K562 (cell line): ENCODE measurements around the gene TMEM60. TPM values are rescaled to one million over a fixed set of nuclear protein-coding genes. Genes with fewer than 3 reads are reported as not detected.

ENCODE experiments used
- ATAC-seq: fragments of 200-7000 bp; cut with Tn5 transposase; 3 replicates; pipeline ENCODE4 v1.9.1; 2020; ENCODE audit warnings: moderate library complexity
- BruUV-seq: library from RNA; stranded (reverse); fragments of 400-500 nt; replicated peaks from 2 replicates; lab custom pipeline; 2021; lab: Mats Ljungman, UMichigan
- CTCF ChIA-PET: fragments of 300-600 bp; formaldehyde crosslinking; extraction: SDS; loops from one replicate; lab custom pipeline; 2021; ENCODE audit warnings: low intra/inter-chr PET ratio; lab: Yijun Ruan, JAX
- POLR2A ChIA-PET: fragments of 300-600, 350-650 bp; sonication (Branson Sonifier 250); formaldehyde crosslinking; extraction: SDS; loops from one replicate; lab custom pipeline; 2021; ENCODE audit warnings: antibody characterized with exemption, inconsistent platforms; lab: Yijun Ruan, JAX
- DNase-seq, 4 experiments: peaks; one replicate each; pipeline versions ENCODE4 v3.0.0 to v3.0.0-alpha.2; 2011 to 2018; ENCODE audit warnings: low spot score in 3 of 4, mixed read lengths in 3 of 4; ENCODE audit errors: extremely low read depth in 1 of 4
- FAIRE-seq: peaks from 2 replicates; lab custom pipeline; 2011; peaks lifted over from hg19 to GRCh38; lab: Jason Lieb, UNC
- H2AFZ ChIP-seq: 2 replicates; pipeline ENCODE4 v1.6.0; 2011; ENCODE audit warnings: low read depth, low read length, control low read depth, inconsistent platforms
- H3K27ac ChIP-seq: fragments of 200-600 bp; 3 replicates; pipeline ENCODE4 v1.8.0; 2011; ENCODE audit warnings: low read depth, mild to moderate bottlenecking, control low read depth, inconsistent platforms, low read length, moderate library complexity, mixed read lengths; ENCODE audit errors: extremely low read depth
- H3K27me3 ChIP-seq, 2 experiments: fragments of 300-600 bp in 1 of 2; 2 replicates in 1 of 2; 3 replicates in 1 of 2; pipeline versions ENCODE4 v1.6.0 to v1.8.0; 2011; ENCODE audit warnings: inconsistent platforms in 2 of 2, low read length in 2 of 2, mild to moderate bottlenecking in 1 of 2, mixed read lengths in 1 of 2, moderate library complexity in 1 of 2; ENCODE audit not compliant: control insufficient read depth in 2 of 2, insufficient read depth in 2 of 2
- H3K36me3 ChIP-seq: fragments of 300-600 bp; 3 replicates; pipeline ENCODE4 v1.8.0; 2011; ENCODE audit warnings: mild to moderate bottlenecking, low read length, inconsistent platforms; ENCODE audit not compliant: control insufficient read depth, insufficient read depth
- H3K4me1 ChIP-seq, 2 experiments: fragments of 200-600 bp in 1 of 2; replicated peaks in 1 of 2; 2 replicates in 1 of 2; 3 replicates in 1 of 2; pipeline versions ENCODE4 v1.5.1 to v1.8.0; 2011; ENCODE audit warnings: inconsistent platforms in 2 of 2, low read length in 2 of 2, mild to moderate bottlenecking in 1 of 2, mixed read lengths in 1 of 2, moderate library complexity in 1 of 2; ENCODE audit not compliant: control insufficient read depth in 2 of 2, insufficient read depth in 2 of 2
- H3K4me2 ChIP-seq: 2 replicates; pipeline ENCODE4 v1.6.1; 2011; ENCODE audit warnings: low read length, control low read depth, inconsistent platforms, mixed read lengths; ENCODE audit not compliant: insufficient read depth
- H3K4me3 ChIP-seq: fragments of 200-600 bp; sonication (generic), shearing (Covaris generic); 2 replicates; pipeline ENCODE4 v1.5.1; 2016; ENCODE audit warnings: control low read depth, inconsistent platforms
- H3K79me2 ChIP-seq: fragments of 200-600 bp; 3 replicates; pipeline ENCODE4 v1.8.0; 2011; ENCODE audit warnings: low read length, inconsistent platforms; ENCODE audit not compliant: control insufficient read depth, insufficient read depth
- H3K9ac ChIP-seq, 2 experiments: 2 replicates each; pipeline versions ENCODE4 v1.6.0 to v1.6.1; 2011; ENCODE audit warnings: low read depth in 2 of 2, low read length in 2 of 2, control low read depth in 1 of 2, inconsistent platforms in 1 of 2, mild to moderate bottlenecking in 1 of 2, mixed read lengths in 1 of 2; ENCODE audit not compliant: insufficient read depth in 1 of 2
- H3K9me1 ChIP-seq: one replicate; pipeline ENCODE4 v1.6.0; 2011; ENCODE audit warnings: inconsistent platforms, mild to moderate bottlenecking, low read length, moderate library complexity; ENCODE audit not compliant: control insufficient read depth, insufficient read depth
- H3K9me3 ChIP-seq: replicated peaks from 2 replicates; pipeline ENCODE4 v1.5.1; 2011; ENCODE audit warnings: low read depth, low read length, inconsistent platforms; ENCODE audit not compliant: control insufficient read depth, insufficient read depth
- H4K20me1 ChIP-seq: replicated peaks from 2 replicates; pipeline ENCODE4 v1.6.1; 2011; ENCODE audit warnings: low read length, inconsistent platforms, mixed read lengths; ENCODE audit not compliant: control insufficient read depth, insufficient read depth
- BCOR ChIP-seq: fragments of 450-650 bp; IDR thresholded peaks from 2 replicates; pipeline ENCODE4 v1.6.1; 2016
- FOS ChIP-seq: IDR thresholded peaks from 3 replicates; pipeline ENCODE4 v1.6.1; 2011; ENCODE audit not compliant: insufficient read length; ENCODE audit errors: extremely low read depth
- ZNF121 ChIP-seq: sonication (generic); formaldehyde crosslinking; conservative IDR thresholded peaks from 2 replicates; pipeline ENCODE4 v1.8.0; 2022; ENCODE audit warnings: missing genetic modification reagents
- WGBS: fragments of 100-300 bp; shearing (Covaris generic); methylation state at CpG from one replicate; pipeline ENCODE4 v1.1.6; 2016; ENCODE audit warnings: low coverage, mixed read lengths; ENCODE audit not compliant: insufficient coverage; ENCODE audit errors: missing lambda C conversion rate; 5-methylcytosine and 5-hydroxymethylcytosine counted together
- in situ Hi-C: fragments of 300-500 bp; cut with MboI; formaldehyde crosslinking; loops from 4 replicates; pipeline ENCODE4 v1.15.0; 2018; ENCODE audit warnings: inconsistent platforms, mixed read lengths
- intact Hi-C: fragments of 100-400 bp; cut with micrococcal nuclease; formaldehyde crosslinking; loops from 2 replicates; pipeline ENCODE4 v1.14.2; 2022
- polyA plus RNA-seq, 8 experiments: library from polyadenylated mRNA; depleted of rRNA in 4 of 8; stranded (reverse) in 5 of 8; unstranded in 3 of 8; fragments of >200 nt; fragmentation: Nextera tagmentation in 2 of 8; fragmentation: Illumina TruSeq in 1 of 8; extraction: Ambion mirVana in 2 of 8; extraction: Trizol in 1 of 8; gene quantifications; 2 replicates each; pipeline versions ENCODE4 v1.2.1 to v1.2.3, GENCODE V29; 2011 to 2014; ENCODE audit warnings: inconsistent platforms in 1 of 8, missing spikeins in 1 of 8
- total RNA-seq, 7 experiments: library from RNA; depleted of rRNA in 6 of 7; stranded (reverse); fragments of >200 nt in 6 of 7; fragmentation: Illumina TruSeq in 2 of 7; extraction: Trizol in 2 of 7; gene quantifications; 2 replicates each; pipeline versions ENCODE4 v1.2.1 to v1.2.3, GENCODE V29; 2011 to 2021; ENCODE audit warnings: low replicate concordance in 1 of 7
- TF ChIP-seq, protein P1 (sequence below): fragments of 450-650 bp; IDR thresholded peaks from 2 replicates; pipeline ENCODE4 v1.6.1; 2017; ENCODE audit warnings: antibody characterized with exemption
- TF ChIP-seq, protein P2 (sequence below): sonication (generic); formaldehyde crosslinking; IDR thresholded peaks from 2 replicates; pipeline ENCODE4 v1.8.0; 2022; ENCODE audit warnings: mild to moderate bottlenecking, missing genetic modification reagents

Gene TMEM60
- total and polyA plus RNA-seq, 9 of the 15 experiments (the other 6 are each of a cell fraction or from before 2014, with no cell fraction given) = 12.5 to 140 (median 38.4) TPM

DNA sequence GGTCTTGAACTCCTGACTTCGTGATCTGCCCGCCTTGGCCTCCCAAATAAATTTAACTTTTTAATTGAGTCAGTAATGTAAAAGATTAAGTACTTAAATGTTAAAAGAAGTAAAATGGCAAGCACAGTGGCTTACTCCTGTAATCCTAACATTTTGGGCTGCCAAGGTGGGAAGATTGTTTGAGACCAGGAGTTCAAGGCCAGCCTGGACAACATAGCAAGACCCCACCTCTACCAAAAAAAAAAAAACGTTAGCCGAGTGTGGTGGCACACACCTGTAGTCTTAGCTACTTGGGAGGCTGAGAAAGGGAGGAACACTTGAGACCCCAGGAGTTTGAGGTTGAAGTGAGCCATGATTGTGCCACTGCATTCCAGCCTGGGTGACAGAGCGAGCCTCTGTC lies 26.4 kb upstream of the TMEM60 start:
- Histone ChIP-seq H3K79me2 (peaks cover 93% of the 10 kb centered on the region), H3K27me3 (no peaks in the 10 kb centered on the region), H3K4me1 (peaks cover 15 to 20% of the 10 kb centered on the region in 2 experiments; a peak in 4 of 5 replicates), H3K36me3 (peaks cover 7% of the 10 kb centered on the region; the same call in 2 of the 3 replicates), H3K4me2 (no peak overlapping the region), H3K9me1 (no peaks in the 10 kb centered on the region), H3K9ac (no peak overlapping the region), H4K20me1 (no peaks in the 10 kb centered on the region), H3K4me3 (no peak overlapping the region), H3K9me3 (peaks cover 12% of the 10 kb centered on the region), H2AFZ (no peak overlapping the region), H3K27ac (no peak overlapping the region)
- ATAC-seq (no peak), FAIRE-seq (no peak), DNase-seq (no peak)
- POLR2A ChIA-PET = no interaction called here
- 90% methylated on average over 3 of the region's 5 CpGs for WGBS
- TF ChIP-seq BCOR (peak; percentile 65), FOS (no peak), ZNF121 (peak; percentile 92)
- TF ChIP-seq, protein P1, sequence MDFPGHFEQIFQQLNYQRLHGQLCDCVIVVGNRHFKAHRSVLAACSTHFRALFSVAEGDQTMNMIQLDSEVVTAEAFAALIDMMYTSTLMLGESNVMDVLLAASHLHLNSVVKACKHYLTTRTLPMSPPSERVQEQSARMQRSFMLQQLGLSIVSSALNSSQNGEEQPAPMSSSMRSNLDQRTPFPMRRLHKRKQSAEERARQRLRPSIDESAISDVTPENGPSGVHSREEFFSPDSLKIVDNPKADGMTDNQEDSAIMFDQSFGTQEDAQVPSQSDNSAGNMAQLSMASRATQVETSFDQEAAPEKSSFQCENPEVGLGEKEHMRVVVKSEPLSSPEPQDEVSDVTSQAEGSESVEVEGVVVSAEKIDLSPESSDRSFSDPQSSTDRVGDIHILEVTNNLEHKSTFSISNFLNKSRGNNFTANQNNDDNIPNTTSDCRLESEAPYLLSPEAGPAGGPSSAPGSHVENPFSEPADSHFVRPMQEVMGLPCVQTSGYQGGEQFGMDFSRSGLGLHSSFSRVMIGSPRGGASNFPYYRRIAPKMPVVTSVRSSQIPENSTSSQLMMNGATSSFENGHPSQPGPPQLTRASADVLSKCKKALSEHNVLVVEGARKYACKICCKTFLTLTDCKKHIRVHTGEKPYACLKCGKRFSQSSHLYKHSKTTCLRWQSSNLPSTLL = no peak
- TF ChIP-seq, protein P2, sequence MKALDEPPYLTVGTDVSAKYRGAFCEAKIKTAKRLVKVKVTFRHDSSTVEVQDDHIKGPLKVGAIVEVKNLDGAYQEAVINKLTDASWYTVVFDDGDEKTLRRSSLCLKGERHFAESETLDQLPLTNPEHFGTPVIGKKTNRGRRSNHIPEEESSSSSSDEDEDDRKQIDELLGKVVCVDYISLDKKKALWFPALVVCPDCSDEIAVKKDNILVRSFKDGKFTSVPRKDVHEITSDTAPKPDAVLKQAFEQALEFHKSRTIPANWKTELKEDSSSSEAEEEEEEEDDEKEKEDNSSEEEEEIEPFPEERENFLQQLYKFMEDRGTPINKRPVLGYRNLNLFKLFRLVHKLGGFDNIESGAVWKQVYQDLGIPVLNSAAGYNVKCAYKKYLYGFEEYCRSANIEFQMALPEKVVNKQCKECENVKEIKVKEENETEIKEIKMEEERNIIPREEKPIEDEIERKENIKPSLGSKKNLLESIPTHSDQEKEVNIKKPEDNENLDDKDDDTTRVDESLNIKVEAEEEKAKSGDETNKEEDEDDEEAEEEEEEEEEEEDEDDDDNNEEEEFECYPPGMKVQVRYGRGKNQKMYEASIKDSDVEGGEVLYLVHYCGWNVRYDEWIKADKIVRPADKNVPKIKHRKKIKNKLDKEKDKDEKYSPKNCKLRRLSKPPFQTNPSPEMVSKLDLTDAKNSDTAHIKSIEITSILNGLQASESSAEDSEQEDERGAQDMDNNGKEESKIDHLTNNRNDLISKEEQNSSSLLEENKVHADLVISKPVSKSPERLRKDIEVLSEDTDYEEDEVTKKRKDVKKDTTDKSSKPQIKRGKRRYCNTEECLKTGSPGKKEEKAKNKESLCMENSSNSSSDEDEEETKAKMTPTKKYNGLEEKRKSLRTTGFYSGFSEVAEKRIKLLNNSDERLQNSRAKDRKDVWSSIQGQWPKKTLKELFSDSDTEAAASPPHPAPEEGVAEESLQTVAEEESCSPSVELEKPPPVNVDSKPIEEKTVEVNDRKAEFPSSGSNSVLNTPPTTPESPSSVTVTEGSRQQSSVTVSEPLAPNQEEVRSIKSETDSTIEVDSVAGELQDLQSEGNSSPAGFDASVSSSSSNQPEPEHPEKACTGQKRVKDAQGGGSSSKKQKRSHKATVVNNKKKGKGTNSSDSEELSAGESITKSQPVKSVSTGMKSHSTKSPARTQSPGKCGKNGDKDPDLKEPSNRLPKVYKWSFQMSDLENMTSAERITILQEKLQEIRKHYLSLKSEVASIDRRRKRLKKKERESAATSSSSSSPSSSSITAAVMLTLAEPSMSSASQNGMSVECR (CRISPR knock-in tag) = no peak
- in situ Hi-C loops (no loop called here), intact Hi-C loops (no loop called here)
- no TSS peak for BruUV-seq
- CTCF ChIA-PET = no interaction called here
